GM13977 (cell line): ENCODE data around the gene PPP1R2.

Experiments
- DNase-seq: peaks from one replicate; pipeline ENCODE4 v3.0.0; 2012; ENCODE audit warnings: low spot score
- CTCF ChIP-seq: IDR thresholded peaks from 2 replicates; pipeline ENCODE4 v1.5.1; 2012; ENCODE audit warnings: mild to moderate bottlenecking, control low read depth; ENCODE audit not compliant: insufficient read depth; ENCODE audit errors: extremely low read depth, missing control alignments
- in situ Hi-C: fragments of 300-500 bp; cut with MboI; formaldehyde crosslinking; loops from one replicate; pipeline ENCODE4 v1.12.0; 2022; ENCODE audit warnings: low sequenced_read_pairs, low pct_unique_long_range_greater_than_20kb, mixed read lengths, inconsistent platforms; ENCODE audit not compliant: unreplicated experiment

The PPP1R2 gene

GRCh38 chr3:195584543-195584870 is 41.4 kb upstream of the PPP1R2 start:
- DNase-seq, result no peak
- in situ Hi-C loops, result no loop called here
- no peak for TF ChIP-seq CTCF

- DNase-seq, result no peak
- in situ Hi-C loops, result no loop called here
- no peak for TF ChIP-seq CTCF
Observed at GRCh38 chr3:195583831-195584542, 40.9 kb upstream of the PPP1R2 start, which contains the start of gene APOD. APOD (minus strand) TSS chr3:195583940; CDS start chr3:195579461, 4,479 bp downstream.

- DNase-seq, result no peak
- in situ Hi-C loops, result no loop called here
Observed at GRCh38 chr3:195582947-195583346, 39.8 kb upstream of the PPP1R2 start.

GRCh38 chr3:195580744-195581443 is 37.8 kb upstream of the PPP1R2 start:
- no peak for DNase-seq
- in situ Hi-C loops, result no loop called here

More at GRCh38 chr3:195582947-195583346, 39.8 kb upstream of the PPP1R2 start:
- no peak for TF ChIP-seq CTCF

GRCh38 chr3:195579281-195579680 is 36.2 kb upstream of the PPP1R2 start:
- TF ChIP-seq CTCF, result no peak
- in situ Hi-C loops, result no loop called here
- DNase-seq, result no peak

More at GRCh38 chr3:195580744-195581443, 37.8 kb upstream of the PPP1R2 start:
- TF ChIP-seq CTCF, result no peak

GRCh38 chr3:195578565-195578964 is 35.4 kb upstream of the PPP1R2 start:
- in situ Hi-C loops, result no loop called here
- no peak for DNase-seq
- TF ChIP-seq CTCF, result no peak
